IPS-15b (cell line): ENCODE results near the gene KRTAP10-5.
"Not testable (repeated sequence)": the region's sequence is repeated elsewhere in the genome, so short reads cannot be mapped to it uniquely, and the experiment has no call there.

ENCODE experiments used
- H3K27me3 ChIP-seq: one replicate; pipeline ENCODE4 v1.6.1; 2013; ENCODE audit warnings: low read length; ENCODE audit not compliant: control insufficient read depth, insufficient read depth
- H3K36me3 ChIP-seq: one replicate; pipeline ENCODE4 v1.6.1; 2013; ENCODE audit warnings: low read length; ENCODE audit not compliant: control insufficient read depth, insufficient read depth
- H3K4me1 ChIP-seq: one replicate; pipeline ENCODE4 v1.6.1; 2013; ENCODE audit warnings: mild to moderate bottlenecking, low read length; ENCODE audit not compliant: control insufficient read depth, insufficient read depth
- H3K4me3 ChIP-seq: one replicate; pipeline ENCODE4 v1.5.1; 2013; ENCODE audit warnings: low read depth, low read length
- H3K9ac ChIP-seq: one replicate; pipeline ENCODE4 v1.6.1; 2013; ENCODE audit warnings: low read depth, mild to moderate bottlenecking, low read length
- H3K9me3 ChIP-seq: one replicate; pipeline ENCODE4 v1.6.1; 2013; ENCODE audit warnings: mild to moderate bottlenecking, low read length; ENCODE audit not compliant: control insufficient read depth, insufficient read depth

The KRTAP10-5 gene

GRCh38 chr21:44564099-44564498 is 16.3 kb downstream of the KRTAP10-5 start:
- no peaks in the 10 kb centered on the region for H3K4me1 ChIP-seq
- H3K4me3 ChIP-seq: no peak overlapping the region
- H3K9me3 ChIP-seq: no peaks in the 10 kb centered on the region
- H3K36me3 ChIP-seq: no peaks in the 10 kb centered on the region
- no peaks in the 10 kb centered on the region for H3K27me3 ChIP-seq
- H3K9ac ChIP-seq: no peak overlapping the region

GRCh38 chr21:44558695-44559094 is 21.7 kb downstream of the KRTAP10-5 start, which contains the start of gene KRTAP10-3:
Gene KRTAP10-3 (minus strand): TSS chr21:44558795. CDS start chr21:44558715, 80 bp downstream.
- Histone ChIP-seq H3K9ac (no peak within 1 kb of the TSS), H3K9me3 (no peaks in the 10 kb centered on the region), H3K27me3 (no peaks in the 10 kb centered on the region), H3K4me3 (no peak within 1 kb of the TSS), H3K36me3 (no peaks in the 10 kb centered on the region), H3K4me1 (no peaks in the 10 kb centered on the region)

- H3K4me1 ChIP-seq, H3K9me3 ChIP-seq, H3K4me3 ChIP-seq, H3K9ac ChIP-seq, H3K36me3 ChIP-seq, H3K27me3 ChIP-seq: not testable (repeated sequence)
Observed at GRCh38 chr21:44558329-44558675, 22.1 kb downstream of the KRTAP10-5 start.

- peaks cover 3% of the 10 kb centered on the region for H3K4me1 ChIP-seq
- no peak overlapping the region for H3K9ac ChIP-seq
- H3K36me3 ChIP-seq: no peaks in the 10 kb centered on the region
- no peaks in the 10 kb centered on the region for H3K27me3 ChIP-seq
- H3K9me3 ChIP-seq: no peaks in the 10 kb centered on the region
- H3K4me3 ChIP-seq: no peak overlapping the region
Observed at GRCh38 chr21:44557491-44558328, 22.7 kb downstream of the KRTAP10-5 start.

GRCh38 chr21:44556879-44557278 is 23.5 kb downstream of the KRTAP10-5 start:
- Histone ChIP-seq H3K4me3 (no peak overlapping the region), H3K9me3 (no peaks in the 10 kb centered on the region), H3K27me3 (no peaks in the 10 kb centered on the region), H3K9ac (no peak overlapping the region), H3K4me1 (peaks cover 3% of the 10 kb centered on the region), H3K36me3 (peaks cover 2% of the 10 kb centered on the region)

GRCh38 chr21:44555200-44555875 is 25.1 kb downstream of the KRTAP10-5 start:
- no peaks in the 10 kb centered on the region for H3K27me3 ChIP-seq
- peaks cover 2% of the 10 kb centered on the region for H3K36me3 ChIP-seq

GRCh38 chr21:44552681-44553080 is 27.7 kb downstream of the KRTAP10-5 start:
- H3K36me3 ChIP-seq: peaks cover 2% of the 10 kb centered on the region
- H3K4me1 ChIP-seq: peaks cover 19% of the 10 kb centered on the region
- H3K9ac ChIP-seq: no peak overlapping the region
- H3K27me3 ChIP-seq: no peaks in the 10 kb centered on the region
- H3K9me3 ChIP-seq: no peaks in the 10 kb centered on the region
- H3K4me3 ChIP-seq: no peak overlapping the region

More at GRCh38 chr21:44555200-44555875, 25.1 kb downstream of the KRTAP10-5 start:
- Histone ChIP-seq H3K4me1 (peaks cover 6% of the 10 kb centered on the region), H3K4me3 (no peak overlapping the region), H3K9me3 (no peaks in the 10 kb centered on the region), H3K9ac (no peak overlapping the region)

GRCh38 chr21:44552136-44552535 is 28.3 kb downstream of the KRTAP10-5 start:
- H3K4me1 ChIP-seq: peaks cover 20% of the 10 kb centered on the region
- H3K9ac ChIP-seq: no peak overlapping the region
- no peaks in the 10 kb centered on the region for H3K27me3 ChIP-seq
- no peak overlapping the region for H3K4me3 ChIP-seq
- H3K36me3 ChIP-seq: peaks cover 2% of the 10 kb centered on the region
- H3K9me3 ChIP-seq: no peaks in the 10 kb centered on the region

GRCh38 chr21:44551340-44551961 is 29.0 kb downstream of the KRTAP10-5 start, which contains the start of gene KRTAP10-2:
Gene KRTAP10-2 (minus strand): TSS chr21:44551505. CDS start chr21:44551458, 47 bp downstream.
- no peak within 1 kb of the TSS for H3K9ac ChIP-seq
- peaks cover 20% of the 10 kb centered on the region for H3K4me1 ChIP-seq
- H3K4me3 ChIP-seq: no peak within 1 kb of the TSS
- no peaks in the 10 kb centered on the region for H3K27me3 ChIP-seq
- H3K9me3 ChIP-seq: no peaks in the 10 kb centered on the region
- H3K36me3 ChIP-seq: peaks cover 2% of the 10 kb centered on the region

- H3K27me3 ChIP-seq: no peaks in the 10 kb centered on the region
Observed at GRCh38 chr21:44550807-44551206, 29.6 kb downstream of the KRTAP10-5 start.

GRCh38 chr21:44550285-44550684 is 30.1 kb downstream of the KRTAP10-5 start:
- not testable (repeated sequence) for H3K27me3 ChIP-seq, H3K36me3 ChIP-seq, H3K9ac ChIP-seq, H3K4me3 ChIP-seq, H3K9me3 ChIP-seq
- H3K4me1 ChIP-seq: peaks cover 20% of the 10 kb centered on the region

More at GRCh38 chr21:44550807-44551206, 29.6 kb downstream of the KRTAP10-5 start:
- no peaks in the 10 kb centered on the region for H3K9me3 ChIP-seq
- peaks cover 20% of the 10 kb centered on the region for H3K4me1 ChIP-seq
- H3K9ac ChIP-seq: no peak overlapping the region
- H3K36me3 ChIP-seq: peaks cover 2% of the 10 kb centered on the region
- H3K4me3 ChIP-seq: no peak overlapping the region
